GM19238 (cell line): ENCODE measurements around the gene KIF16B.

Experiments used
- DNase-seq: peaks from one replicate; pipeline ENCODE4 v3.0.0; 2011; ENCODE audit warnings: low spot score; ENCODE audit not compliant: insufficient read length

The KIF16B gene

GRCh38 chr20:16433293-16433580 is 140.0 kb downstream of the KIF16B start:
- no peak for DNase-seq

GRCh38 chr20:16432466-16433292 is 140.6 kb downstream of the KIF16B start:
- DNase-seq, result no peak

- DNase-seq, result no peak
Observed at GRCh38 chr20:16428112-16428511, 145.1 kb downstream of the KIF16B start.

GRCh38 chr20:16427571-16427970 is 145.7 kb downstream of the KIF16B start:
- DNase-seq, result no peak

- DNase-seq, result no peak
Observed at GRCh38 chr20:16424780-16425179, 148.5 kb downstream of the KIF16B start.

GRCh38 chr20:16423311-16424212 is 149.7 kb downstream of the KIF16B start:
- no peak for DNase-seq

- no peak for DNase-seq
Observed at GRCh38 chr20:16419138-16419715, 154.0 kb downstream of the KIF16B start.

GRCh38 chr20:16418616-16419015 is 154.6 kb downstream of the KIF16B start:
- DNase-seq, result no peak

- DNase-seq, result no peak
Observed at GRCh38 chr20:16417001-16417400, 156.2 kb downstream of the KIF16B start.

- DNase-seq, result no peak
Observed at GRCh38 chr20:16415071-16416053, 157.9 kb downstream of the KIF16B start.

- no peak for DNase-seq
Observed at GRCh38 chr20:16412906-16413305, 160.3 kb downstream of the KIF16B start.

GRCh38 chr20:16411361-16411760 is 161.9 kb downstream of the KIF16B start:
- DNase-seq, result no peak

- no peak for DNase-seq
Observed at GRCh38 chr20:16410626-16411025, 162.6 kb downstream of the KIF16B start.

GRCh38 chr20:16408981-16409380 is 164.3 kb downstream of the KIF16B start:
- no peak for DNase-seq

GRCh38 chr20:16407251-16408067 is 165.8 kb downstream of the KIF16B start:
- DNase-seq, result no peak

- no peak for DNase-seq
Observed at GRCh38 chr20:16405254-16405653, 168.0 kb downstream of the KIF16B start.

GRCh38 chr20:16404640-16405039 is 168.6 kb downstream of the KIF16B start:
- no peak for DNase-seq

- DNase-seq, result no peak
Observed at GRCh38 chr20:16404171-16404570, 169.1 kb downstream of the KIF16B start.

GRCh38 chr20:16400234-16400633 is 173.0 kb downstream of the KIF16B start:
- no peak for DNase-seq

- DNase-seq, result no peak
Observed at GRCh38 chr20:16399801-16400200, 173.4 kb downstream of the KIF16B start.
